HepG2 (cell line): ENCODE measurements around the gene DTX4. TPM values are rescaled to one million over a fixed set of nuclear protein-coding genes. Genes with fewer than 3 reads are reported as not detected.

ENCODE experiments used
- ATAC-seq: fragments of 200-7000 bp; cut with Tn5 transposase; 3 replicates; pipeline ENCODE4 v1.9.1; 2020; ENCODE audit warnings: mild to moderate bottlenecking, moderate library complexity
- BruUV-seq: library from RNA; stranded (reverse); fragments of 400-500 nt; replicated peaks from 2 replicates; lab custom pipeline; 2021; lab: Mats Ljungman, UMichigan
- CTCF ChIA-PET: fragments of 300-600 bp; formaldehyde crosslinking; extraction: SDS; loops from one replicate; lab custom pipeline; 2021; ENCODE audit warnings: low total read pairs, inconsistent platforms, low intra/inter-chr PET ratio; lab: Yijun Ruan, JAX
- POLR2A ChIA-PET: fragments of 350-600 bp; sonication (Branson Sonifier 250); formaldehyde crosslinking; loops from one replicate; lab custom pipeline; 2020; ENCODE audit warnings: antibody characterized with exemption, inconsistent platforms; lab: Yijun Ruan, JAX
- DNase-seq: peaks from one replicate; pipeline ENCODE4 v3.0.0-alpha.2; 2015; ENCODE audit warnings: low spot score
- FAIRE-seq: peaks from 3 replicates; lab custom pipeline; 2011; peaks lifted over from hg19 to GRCh38; lab: Jason Lieb, UNC
- H2AFZ ChIP-seq: one replicate; pipeline ENCODE4 v1.6.1; 2011; ENCODE audit warnings: low read length, inconsistent platforms
- H3K27ac ChIP-seq: fragments of 300-600 bp; 3 replicates; pipeline ENCODE4 v1.8.0; 2011; ENCODE audit warnings: mixed run types, mild to moderate bottlenecking, mixed read lengths, low read length, inconsistent platforms; ENCODE audit not compliant: insufficient read depth; ENCODE audit errors: extremely low read length
- H3K27me3 ChIP-seq, 2 experiments: fragments of 200-600 bp in 1 of 2; 2 replicates in 1 of 2; 3 replicates in 1 of 2; pipeline versions ENCODE4 v1.6.0 to v1.8.0; 2011; ENCODE audit warnings: low read length in 2 of 2, mild to moderate bottlenecking in 2 of 2, moderate library complexity in 2 of 2, inconsistent platforms in 1 of 2; ENCODE audit not compliant: insufficient read depth in 2 of 2, control insufficient read depth in 1 of 2
- H3K36me3 ChIP-seq, 2 experiments: fragments of 200-600 bp in 1 of 2; replicated peaks in 1 of 2; 2 replicates in 1 of 2; 3 replicates in 1 of 2; pipeline versions ENCODE4 v1.5.1 to v1.8.0; 2011; ENCODE audit warnings: low read length in 2 of 2, inconsistent platforms in 1 of 2; ENCODE audit not compliant: insufficient read depth in 2 of 2, control insufficient read depth in 1 of 2
- H3K4me1 ChIP-seq: 2 replicates; pipeline ENCODE4 v1.5.1; 2012; ENCODE audit warnings: low read length, inconsistent platforms; ENCODE audit not compliant: insufficient read depth
- H3K4me2 ChIP-seq: 2 replicates; pipeline ENCODE4 v1.6.0; 2011; ENCODE audit warnings: low read depth, low read length, inconsistent platforms
- H3K4me3 ChIP-seq, 3 experiments: fragments of 200-600 bp in 1 of 3; sonication (generic), shearing (Covaris generic) in 1 of 3; replicated peaks in 1 of 3; 2 replicates each; pipeline ENCODE4 v1.5.1; 2011 to 2016; ENCODE audit warnings: low read length in 3 of 3, inconsistent platforms in 2 of 3, low read depth in 2 of 3, mild to moderate bottlenecking in 2 of 3, control low read depth in 1 of 3, mixed read lengths in 1 of 3; ENCODE audit not compliant: insufficient read depth in 1 of 3
- H3K79me2 ChIP-seq: one replicate; pipeline ENCODE4 v1.6.1; 2011; ENCODE audit warnings: low read length, inconsistent platforms; ENCODE audit not compliant: insufficient read depth
- H3K9ac ChIP-seq: 2 replicates; pipeline ENCODE4 v1.6.0; 2011; ENCODE audit warnings: mild to moderate bottlenecking, low read depth, low read length, inconsistent platforms; ENCODE audit not compliant: insufficient read depth
- H3K9me3 ChIP-seq: 2 replicates; pipeline ENCODE4 v1.5.1; 2012; ENCODE audit warnings: mild to moderate bottlenecking, low read length
- H4K20me1 ChIP-seq: 2 replicates; pipeline ENCODE4 v1.6.0; 2011; ENCODE audit warnings: inconsistent platforms, mild to moderate bottlenecking, low read length, moderate library complexity; ENCODE audit not compliant: insufficient read depth
- ATRX ChIP-seq: sonication (generic); formaldehyde crosslinking; IDR thresholded peaks from 2 replicates; pipeline ENCODE4 v1.4.0; 2020; ENCODE audit warnings: missing genetic modification reagents, borderline replicate concordance
- HIVEP1 ChIP-seq: sonication (generic); formaldehyde crosslinking; IDR thresholded peaks from 2 replicates; pipeline ENCODE4 v1.4.0; 2020; ENCODE audit warnings: mild to moderate bottlenecking, missing genetic modification reagents
- MIER2 ChIP-seq: IDR thresholded peaks from 2 replicates; pipeline ENCODE4 v1.6.1; 2016; ENCODE audit warnings: missing biosample characterization, missing genetic modification reagents
- PCBP2 ChIP-seq: fragments of 200-400 bp; formaldehyde crosslinking; optimal IDR thresholded peaks from 2 replicates; pipeline ENCODE3; 2018; ENCODE audit warnings: low read length, low read depth; ENCODE audit not compliant: poor library complexity, severe bottlenecking
- RFXAP ChIP-seq: sonication (generic); formaldehyde crosslinking; IDR thresholded peaks from 2 replicates; pipeline ENCODE4 v1.4.0; 2020; ENCODE audit warnings: missing genetic modification reagents, borderline replicate concordance
- TOE1 ChIP-seq: sonication (generic); formaldehyde crosslinking; IDR thresholded peaks from 2 replicates; pipeline ENCODE4 v1.4.0; 2020; ENCODE audit warnings: mild to moderate bottlenecking, missing genetic modification reagents
- ZNF33B ChIP-seq: sonication (generic); formaldehyde crosslinking; IDR thresholded peaks from 2 replicates; pipeline ENCODE4 v1.5.1; 2020; ENCODE audit warnings: mild to moderate bottlenecking, missing genetic modification reagents
- ZNF383 ChIP-seq: sonication (generic); formaldehyde crosslinking; IDR thresholded peaks from 2 replicates; pipeline ENCODE4 v1.4.0; 2020; ENCODE audit warnings: missing genetic modification reagents, mild to moderate bottlenecking, borderline replicate concordance
- ZNF468 ChIP-seq: sonication (generic); formaldehyde crosslinking; IDR thresholded peaks from 2 replicates; pipeline ENCODE4 v1.8.0; 2022; ENCODE audit warnings: mild to moderate bottlenecking, moderate library complexity, missing genetic modification reagents
- ZNF75D ChIP-seq: sonication (generic); formaldehyde crosslinking; IDR thresholded peaks from 2 replicates; pipeline ENCODE4 v1.8.1; 2023; ENCODE audit warnings: missing genetic modification reagents, mild to moderate bottlenecking, borderline replicate concordance
- WGBS: methylation state at CpG from one replicate; pipeline ENCODE4 v1.1.6; 2017; ENCODE audit warnings: low lambda C conversion rate; 5-methylcytosine and 5-hydroxymethylcytosine counted together
- in situ Hi-C: cut with HindIII; loops from 2 replicates; pipeline ENCODE4 v1.10.0; 2017; ENCODE audit warnings: low pct_unique_long_range_greater_than_20kb; ENCODE audit not compliant: extremely low pct_ligation_motif_present
- intact Hi-C: fragments of 100-400 bp; cut with micrococcal nuclease; formaldehyde crosslinking; loops from one replicate; pipeline ENCODE4 v1.10.0; 2022; ENCODE audit not compliant: unreplicated experiment
- polyA plus RNA-seq, 8 experiments: library from polyadenylated mRNA; depleted of rRNA in 3 of 8; stranded (reverse) in 7 of 8; unstranded in 1 of 8; fragments of >200 nt; fragmentation: Illumina TruSeq in 4 of 8; extraction: Trizol in 4 of 8; gene quantifications; 2 replicates each; pipeline versions ENCODE4 v1.2.1 to v1.2.3, GENCODE V29; 2011 to 2016; ENCODE audit warnings: low read depth in 4 of 8, missing spikeins in 1 of 8, mixed read lengths in 1 of 8; ENCODE audit not compliant: insufficient read depth in 1 of 8
- total RNA-seq, 5 experiments: library from RNA; depleted of rRNA; stranded (reverse); fragments of >200 nt; fragmentation: Illumina TruSeq; extraction: Trizol; gene quantifications; 2 replicates each; pipeline ENCODE4 v1.2.3, GENCODE V29; 2016; ENCODE audit warnings: low read depth in 1 of 5
- TF ChIP-seq, protein P1 (sequence below): sonication (generic); formaldehyde crosslinking; IDR thresholded peaks from 2 replicates; pipeline ENCODE4 v1.4.0; 2020; ENCODE audit warnings: missing genetic modification reagents
- TF ChIP-seq, protein P2 (sequence below): sonication (generic); formaldehyde crosslinking; IDR thresholded peaks from 2 replicates; pipeline ENCODE4 v1.4.0; 2020; ENCODE audit warnings: missing genetic modification reagents
- TF ChIP-seq, protein P3 (sequence below): sonication (generic); formaldehyde crosslinking; IDR thresholded peaks from 2 replicates; pipeline ENCODE4 v1.4.0; 2020; ENCODE audit warnings: missing genetic modification reagents

Gene DTX4
- total and polyA plus RNA-seq, 2 of the 13 experiments (the other 11 are each of a cell fraction or from before 2014, with no cell fraction given): 0.67 to 5.6 TPM

DNA sequence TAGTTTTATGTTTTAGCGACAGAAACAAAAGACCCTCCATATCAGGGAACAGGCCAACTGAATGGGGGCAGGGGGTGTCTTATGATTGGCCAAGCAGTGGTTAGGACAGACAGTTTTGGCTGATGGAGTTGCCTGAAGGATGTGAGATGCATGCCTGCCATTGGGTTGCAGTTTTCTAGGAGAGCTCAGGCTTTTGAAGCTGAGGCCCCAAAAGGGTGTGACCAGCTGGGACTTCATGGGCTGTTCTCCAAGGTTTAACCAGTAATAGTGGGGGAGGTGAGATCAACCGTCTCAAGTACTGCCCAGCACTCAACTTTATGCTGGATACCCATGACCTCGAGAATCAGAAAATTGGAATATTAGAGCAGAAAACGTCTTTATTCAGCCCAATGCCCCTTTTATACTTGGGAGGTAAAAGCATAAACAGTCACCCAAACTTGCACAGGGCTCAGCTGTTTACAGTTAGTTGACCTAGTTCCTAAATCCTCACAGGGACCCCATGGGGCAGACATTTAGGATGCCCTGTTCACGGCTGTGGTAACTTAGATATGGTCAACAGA is 13.5 kb downstream of the DTX4 start (continued):
- no peak for TF ChIP-seq TOE1 (CRISPR knock-in tag)
- no peak for TF ChIP-seq RFXAP
- no peak for TF ChIP-seq ZNF75D (CRISPR knock-in tag)
- TF ChIP-seq MIER2 (CRISPR knock-in tag): no peak
- TF ChIP-seq PCBP2: no peak

DNA sequence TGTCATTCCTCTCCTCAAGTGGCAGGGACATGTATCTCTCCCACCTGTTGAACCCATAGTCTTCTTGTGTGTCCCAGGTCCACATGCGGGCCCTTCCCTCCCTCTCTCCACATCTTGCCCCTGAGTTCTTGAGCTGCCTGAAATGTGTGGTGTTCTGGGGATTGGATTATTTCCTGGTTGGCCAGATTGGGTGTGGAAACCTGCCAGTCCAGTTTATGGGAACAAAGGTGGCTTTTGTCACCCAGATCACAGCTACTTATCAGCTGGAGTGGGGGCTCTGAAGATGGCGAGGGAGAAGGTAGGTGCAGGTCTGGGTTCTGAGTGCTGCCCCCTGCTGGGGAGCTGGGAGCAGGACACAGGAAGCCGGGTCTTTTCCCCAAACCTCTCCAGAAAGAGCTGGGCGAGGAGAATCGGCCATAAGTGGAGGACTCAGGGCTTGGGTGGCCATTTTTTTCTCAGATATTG is 14.2 kb downstream of the DTX4 start:
- H3K36me3 ChIP-seq: peaks cover 0 to 2% of the 10 kb centered on the region in 2 experiments; a peak in 2 of 5 replicates
- no TSS peak for BruUV-seq
- H3K79me2 ChIP-seq: no peaks in the 10 kb centered on the region
- no peak overlapping the region for H2AFZ ChIP-seq
- ATAC-seq: peak; percentile 82
- no peaks in the 10 kb centered on the region for H3K9me3 ChIP-seq
- DNase-seq: peak; percentile 50
- intact Hi-C loops (loop anchor here (1.0 kb wide), 1 partner anchor 15 kb away; no protein-coding TSS in a partner anchor), in situ Hi-C loops (loop anchor here (25.0 kb wide), 1 partner anchor 501 kb away; no protein-coding TSS in a partner anchor)
- no peak overlapping the region for H3K4me3 ChIP-seq
- H3K4me2 ChIP-seq: no peak overlapping the region
- 48% methylated on average over 5 of the region's 5 CpGs for WGBS
- H3K9ac ChIP-seq: no peak overlapping the region
- no peaks in the 10 kb centered on the region for H4K20me1 ChIP-seq
- no peak for FAIRE-seq
- POLR2A ChIA-PET: interaction anchor here (0.7 to 3.4 kb wide), 3 partner anchors 9 to 80 kb away, joined by 3 to 46 read pairs (median 3); partner anchors contain the start of gene DTX4
- H3K27me3 ChIP-seq: no peaks in the 10 kb centered on the region
- H3K27ac ChIP-seq: no peak overlapping the region
- peaks cover 22% of the 10 kb centered on the region for H3K4me1 ChIP-seq
- CTCF ChIA-PET: interaction anchor here (1.2 to 4.1 kb wide), 2 partner anchors 14 to 21 kb away, joined by 5 to 45 read pairs; partner anchors contain the start of gene DTX4
- TF ChIP-seq ZNF468 (CRISPR knock-in tag) (no peak), HIVEP1 (CRISPR knock-in tag) (no peak), ZNF33B (no peak), ZNF383 (no peak), ATRX (no peak)
- TF ChIP-seq, protein P1, sequence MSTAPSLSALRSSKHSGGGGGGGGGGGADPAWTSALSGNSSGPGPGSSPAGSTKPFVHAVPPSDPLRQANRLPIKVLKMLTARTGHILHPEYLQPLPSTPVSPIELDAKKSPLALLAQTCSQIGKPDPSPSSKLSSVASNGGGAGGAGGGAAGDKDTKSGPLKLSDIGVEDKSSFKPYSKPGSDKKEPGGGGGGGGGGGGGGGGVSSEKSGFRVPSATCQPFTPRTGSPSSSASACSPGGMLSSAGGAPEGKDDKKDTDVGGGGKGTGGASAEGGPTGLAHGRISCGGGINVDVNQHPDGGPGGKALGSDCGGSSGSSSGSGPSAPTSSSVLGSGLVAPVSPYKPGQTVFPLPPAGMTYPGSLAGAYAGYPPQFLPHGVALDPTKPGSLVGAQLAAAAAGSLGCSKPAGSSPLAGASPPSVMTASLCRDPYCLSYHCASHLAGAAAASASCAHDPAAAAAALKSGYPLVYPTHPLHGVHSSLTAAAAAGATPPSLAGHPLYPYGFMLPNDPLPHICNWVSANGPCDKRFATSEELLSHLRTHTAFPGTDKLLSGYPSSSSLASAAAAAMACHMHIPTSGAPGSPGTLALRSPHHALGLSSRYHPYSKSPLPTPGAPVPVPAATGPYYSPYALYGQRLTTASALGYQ (CRISPR knock-in tag): no peak
- TF ChIP-seq, protein P2, sequence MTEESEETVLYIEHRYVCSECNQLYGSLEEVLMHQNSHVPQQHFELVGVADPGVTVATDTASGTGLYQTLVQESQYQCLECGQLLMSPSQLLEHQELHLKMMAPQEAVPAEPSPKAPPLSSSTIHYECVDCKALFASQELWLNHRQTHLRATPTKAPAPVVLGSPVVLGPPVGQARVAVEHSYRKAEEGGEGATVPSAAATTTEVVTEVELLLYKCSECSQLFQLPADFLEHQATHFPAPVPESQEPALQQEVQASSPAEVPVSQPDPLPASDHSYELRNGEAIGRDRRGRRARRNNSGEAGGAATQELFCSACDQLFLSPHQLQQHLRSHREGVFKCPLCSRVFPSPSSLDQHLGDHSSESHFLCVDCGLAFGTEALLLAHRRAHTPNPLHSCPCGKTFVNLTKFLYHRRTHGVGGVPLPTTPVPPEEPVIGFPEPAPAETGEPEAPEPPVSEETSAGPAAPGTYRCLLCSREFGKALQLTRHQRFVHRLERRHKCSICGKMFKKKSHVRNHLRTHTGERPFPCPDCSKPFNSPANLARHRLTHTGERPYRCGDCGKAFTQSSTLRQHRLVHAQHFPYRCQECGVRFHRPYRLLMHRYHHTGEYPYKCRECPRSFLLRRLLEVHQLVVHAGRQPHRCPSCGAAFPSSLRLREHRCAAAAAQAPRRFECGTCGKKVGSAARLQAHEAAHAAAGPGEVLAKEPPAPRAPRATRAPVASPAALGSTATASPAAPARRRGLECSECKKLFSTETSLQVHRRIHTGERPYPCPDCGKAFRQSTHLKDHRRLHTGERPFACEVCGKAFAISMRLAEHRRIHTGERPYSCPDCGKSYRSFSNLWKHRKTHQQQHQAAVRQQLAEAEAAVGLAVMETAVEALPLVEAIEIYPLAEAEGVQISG (CRISPR knock-in tag): 0 out of 2 replicates have a peak, but pooled peaks have one; percentile 38
- TF ChIP-seq, protein P3, sequence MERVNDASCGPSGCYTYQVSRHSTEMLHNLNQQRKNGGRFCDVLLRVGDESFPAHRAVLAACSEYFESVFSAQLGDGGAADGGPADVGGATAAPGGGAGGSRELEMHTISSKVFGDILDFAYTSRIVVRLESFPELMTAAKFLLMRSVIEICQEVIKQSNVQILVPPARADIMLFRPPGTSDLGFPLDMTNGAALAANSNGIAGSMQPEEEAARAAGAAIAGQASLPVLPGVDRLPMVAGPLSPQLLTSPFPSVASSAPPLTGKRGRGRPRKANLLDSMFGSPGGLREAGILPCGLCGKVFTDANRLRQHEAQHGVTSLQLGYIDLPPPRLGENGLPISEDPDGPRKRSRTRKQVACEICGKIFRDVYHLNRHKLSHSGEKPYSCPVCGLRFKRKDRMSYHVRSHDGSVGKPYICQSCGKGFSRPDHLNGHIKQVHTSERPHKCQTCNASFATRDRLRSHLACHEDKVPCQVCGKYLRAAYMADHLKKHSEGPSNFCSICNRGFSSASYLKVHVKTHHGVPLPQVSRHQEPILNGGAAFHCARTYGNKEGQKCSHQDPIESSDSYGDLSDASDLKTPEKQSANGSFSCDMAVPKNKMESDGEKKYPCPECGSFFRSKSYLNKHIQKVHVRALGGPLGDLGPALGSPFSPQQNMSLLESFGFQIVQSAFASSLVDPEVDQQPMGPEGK (CRISPR knock-in tag): 0 out of 2 replicates have a peak, but pooled peaks have one; percentile 38
